Choroid plexus epithelial cell (primary cell): Measurements from ENCODE around the gene FLVCR1.

ENCODE experiments used
- DNase-seq: peaks from one replicate; pipeline ENCODE4 v3.0.0-alpha.2; 2010; ENCODE audit warnings: low read depth
- H3K4me3 ChIP-seq: 2 replicates; pipeline ENCODE4 v1.5.1; 2011; ENCODE audit warnings: low read depth, mild to moderate bottlenecking, control low read depth, low read length, moderate library complexity
- CTCF ChIP-seq: conservative IDR thresholded peaks from 2 replicates; pipeline ENCODE4 v1.5.1; 2011; ENCODE audit warnings: low read depth, mild to moderate bottlenecking, control low read depth, inconsistent platforms, low read length, moderate library complexity

Gene FLVCR1

GRCh38 chr1:212857992-212858460 is at the start of gene FLVCR1:
Gene FLVCR1 (plus strand): TSS chr1:212858275. CDS start chr1:212858453, 178 bp downstream.
- no peak for TF ChIP-seq CTCF
- DNase-seq = peak; percentile 97
- H3K4me3 ChIP-seq = peak within 1 kb of the TSS; percentile 88

- TF ChIP-seq CTCF = peak; percentile 44
- peak; percentile 49 for DNase-seq
- H3K4me3 ChIP-seq = no peak overlapping the region
These were observed 43.3 kb upstream of the FLVCR1 start for GRCh38 chr1:212814537-212815334.

- H3K4me3 ChIP-seq = no peak overlapping the region
- peak; percentile 31 for DNase-seq
- no peak for TF ChIP-seq CTCF
These were observed 41.4 kb upstream of the FLVCR1 start for GRCh38 chr1:212816567-212817278.

GRCh38 chr1:212819726-212820125 is 38.3 kb upstream of the FLVCR1 start:
- peak; percentile 88 for DNase-seq
- no peak overlapping the region for H3K4me3 ChIP-seq
- TF ChIP-seq CTCF = no peak

- H3K4me3 ChIP-seq = no peak overlapping the region
- no peak for DNase-seq
- no peak for TF ChIP-seq CTCF
These were observed 37.1 kb upstream of the FLVCR1 start for GRCh38 chr1:212820969-212821368.

GRCh38 chr1:212822956-212823355 is 35.1 kb upstream of the FLVCR1 start:
- no peak for DNase-seq
- no peak overlapping the region for H3K4me3 ChIP-seq
- TF ChIP-seq CTCF = no peak

GRCh38 chr1:212824201-212824600 is 33.9 kb upstream of the FLVCR1 start:
- no peak for DNase-seq
- TF ChIP-seq CTCF = no peak
- no peak overlapping the region for H3K4me3 ChIP-seq
